Measurements from ENCODE around the gene ABHD5. TPM values are rescaled to one million over a fixed set of nuclear protein-coding genes. Genes with fewer than 3 reads are reported as not detected.

ABHD5 gene
- total RNA-seq, 1 experiment from 2014 or later = 20.3 TPM

- no TSS peak for BruUV-seq (replicated peaks)
- CTCF ChIA-PET = no interaction called here
These were observed 38.2 kb downstream of the ABHD5 start for GRCh38 chr3:43728947-43729346.

GRCh38 chr3:43729707-43730414, 39.1 kb downstream of the ABHD5 start:
- Mint-ChIP-seq H3K27me3 (ENCODE audit: unreplicated experiment) (no peaks in the 10 kb centered on the region), H3K27ac (ENCODE audit: unreplicated experiment) (no peak overlapping the region), H3K4me3 (ENCODE audit: low read depth, unreplicated experiment) (no peak overlapping the region), H3K4me1 (ENCODE audit: low read depth, unreplicated experiment) (no peaks in the 10 kb centered on the region), H3K36me3 (ENCODE audit: insufficient read depth, unreplicated experiment) (no peaks in the 10 kb centered on the region), H3K9me3 (ENCODE audit: low read depth, unreplicated experiment) (no peaks in the 10 kb centered on the region)
- intact Hi-C loops (cut with micrococcal nuclease; ENCODE audit: unreplicated experiment) = no loop called here
- TF ChIP-seq CTCF (IDR thresholded peaks at IDR 0.05; ENCODE audit: unreplicated experiment) = no peak
- BruUV-seq (replicated peaks) = no TSS peak
- CTCF ChIA-PET = no interaction called here
- DNase-seq = no peak

More at GRCh38 chr3:43728947-43729346, 38.2 kb downstream of the ABHD5 start:
- Mint-ChIP-seq H3K36me3 (ENCODE audit: insufficient read depth, unreplicated experiment) (no peaks in the 10 kb centered on the region), H3K27ac (ENCODE audit: unreplicated experiment) (no peak overlapping the region), H3K4me3 (ENCODE audit: low read depth, unreplicated experiment) (no peak overlapping the region), H3K9me3 (ENCODE audit: low read depth, unreplicated experiment) (no peaks in the 10 kb centered on the region), H3K27me3 (ENCODE audit: unreplicated experiment) (no peaks in the 10 kb centered on the region), H3K4me1 (ENCODE audit: low read depth, unreplicated experiment) (no peaks in the 10 kb centered on the region)
- intact Hi-C loops (cut with micrococcal nuclease; ENCODE audit: unreplicated experiment) = no loop called here
- DNase-seq = no peak
- TF ChIP-seq CTCF (IDR thresholded peaks at IDR 0.05; ENCODE audit: unreplicated experiment) = no peak

GRCh38 chr3:43732747-43733425, 42.1 kb downstream of the ABHD5 start:
- CTCF ChIA-PET = interaction anchor here (0.5 kb wide), 1 partner anchor 1470 kb away, joined by 3 read pairs; no protein-coding TSS in a partner anchor
- TF ChIP-seq CTCF (IDR thresholded peaks at IDR 0.05; ENCODE audit: unreplicated experiment) = no peak
- Mint-ChIP-seq H3K36me3 (ENCODE audit: insufficient read depth, unreplicated experiment) (no peaks in the 10 kb centered on the region), H3K27me3 (ENCODE audit: unreplicated experiment) (no peaks in the 10 kb centered on the region), H3K9me3 (ENCODE audit: low read depth, unreplicated experiment) (no peaks in the 10 kb centered on the region), H3K4me1 (ENCODE audit: low read depth, unreplicated experiment) (no peaks in the 10 kb centered on the region), H3K27ac (ENCODE audit: unreplicated experiment) (no peak overlapping the region), H3K4me3 (ENCODE audit: low read depth, unreplicated experiment) (no peak overlapping the region)
- no TSS peak for BruUV-seq (replicated peaks)
- DNase-seq = no peak
- intact Hi-C loops (cut with micrococcal nuclease; ENCODE audit: unreplicated experiment) = no loop called here

- BruUV-seq (replicated peaks) = no TSS peak
- Mint-ChIP-seq H3K4me3 (ENCODE audit: low read depth, unreplicated experiment) (no peak overlapping the region), H3K36me3 (ENCODE audit: insufficient read depth, unreplicated experiment) (no peaks in the 10 kb centered on the region), H3K27ac (ENCODE audit: unreplicated experiment) (no peak overlapping the region), H3K4me1 (ENCODE audit: low read depth, unreplicated experiment) (no peaks in the 10 kb centered on the region), H3K9me3 (ENCODE audit: low read depth, unreplicated experiment) (no peaks in the 10 kb centered on the region), H3K27me3 (ENCODE audit: unreplicated experiment) (no peaks in the 10 kb centered on the region)
- no peak for DNase-seq
- CTCF ChIA-PET = interaction anchor here (0.6 to 0.9 kb wide), 2 partner anchors 116 to 143 kb away, joined by 3 read pairs; no protein-coding TSS in a partner anchor
- intact Hi-C loops (cut with micrococcal nuclease; ENCODE audit: unreplicated experiment) = no loop called here
- no peak for TF ChIP-seq CTCF (IDR thresholded peaks at IDR 0.05; ENCODE audit: unreplicated experiment)
These were observed 43.0 kb downstream of the ABHD5 start for GRCh38 chr3:43733459-43734384.

All from Calu3 (cell line).